ENCODE results near the gene ZNF562. TPM values are rescaled to one million over a fixed set of nuclear protein-coding genes. Genes with fewer than 3 reads are reported as not detected.
A peak's percentile ranks its signal among the peaks of the same experiment; 100 is the strongest.

ZNF562 gene
- polyA plus RNA-seq (2011; rRNA removed), result 14.0 and 16.1 TPM in 2 replicates
- 2.3 and 2.4 TPM in 2 replicates for polyA plus RNA-seq (2012; cell fraction: cytosol; rRNA removed)
- polyA plus RNA-seq (2012; cell fraction: nucleus; rRNA removed), result 2.3 and 3.9 TPM in 2 replicates
- polyA plus RNA-seq (2017; fragmentation: RNase III; extraction: RNeasy Plus Mini Kit Qiagen cat#74134 plus additional on column Dnase treatment), result 8.5 to 10.6 TPM (median 10.4 TPM) in 3 replicates
- polyA minus RNA-seq (2011; rRNA and poly(A)+ RNA removed), result 36.4 and 38.0 TPM in 2 replicates

DNA sequence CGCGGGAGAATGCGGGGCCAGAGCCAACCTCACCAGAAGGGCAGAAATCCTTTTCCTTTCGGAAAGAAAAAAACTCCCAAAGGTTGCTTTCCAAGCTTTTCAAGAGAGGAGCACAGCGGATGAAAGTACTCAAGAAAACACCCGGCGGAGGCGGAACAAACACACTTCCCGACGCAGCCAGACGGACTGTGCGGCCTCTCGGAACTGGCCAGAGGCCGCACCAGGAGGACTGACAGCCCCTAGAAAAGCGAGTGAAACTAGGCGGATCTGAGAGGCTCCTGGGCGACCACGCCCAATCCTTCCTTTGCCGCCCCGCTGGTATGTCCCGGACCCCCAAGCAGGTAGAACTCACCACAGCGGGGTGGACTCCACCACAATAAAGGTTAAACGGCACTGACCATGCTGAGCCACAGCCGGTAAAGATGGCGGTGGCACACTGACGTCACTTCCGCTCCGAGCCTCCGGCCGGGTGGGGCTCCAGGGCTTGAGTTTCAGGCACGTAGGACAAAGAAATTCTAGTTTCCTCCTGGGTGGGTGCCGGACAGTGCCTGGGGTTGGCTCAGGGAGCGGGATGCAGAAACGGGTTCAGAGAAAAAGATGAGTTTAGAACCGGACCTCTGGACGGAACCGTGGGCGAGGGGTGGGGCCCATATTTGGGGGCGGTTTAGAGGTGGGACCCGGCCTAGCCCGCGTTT, at the start of gene ZNF562:
Gene ZNF562, minus strand, starts transcription at position 438 of the 695 bp plus-strand sequence. CDS start 14,356 bp downstream, outside the sequence.
- TF ChIP-seq TFCP2L1 (CRISPR knock-in tag; IDR thresholded peaks at IDR 0.05) (no peak), CBX8 (IDR thresholded peaks at IDR 0.05) (no peak), JUN (IDR thresholded peaks at IDR 0.05) (peak in 1 of 2 experiments; percentile 76; a peak in 2 of 5 replicates), CEBPB (IDR thresholded peaks at IDR 0.05) (no peak), CHD4 (IDR thresholded peaks at IDR 0.05; ENCODE audit: borderline replicate concordance) (no peak), RARB (CRISPR knock-in tag; IDR thresholded peaks at IDR 0.05) (no peak), FOXS1 (CRISPR knock-in tag; IDR thresholded peaks at IDR 0.05) (no peak), HDAC2 (IDR thresholded peaks at IDR 0.05) (no peak), NFE2L2 (conservative IDR thresholded peaks at IDR 0.05; ENCODE audit: low read length) (no peak), SREBF2 (IDR thresholded peaks at IDR 0.05) (no peak), KDM1A (IDR thresholded peaks at IDR 0.05; ENCODE audit: low read depth) (no peak), PHF8 (IDR thresholded peaks at IDR 0.05; ENCODE audit: borderline replicate concordance, low read depth) (peak; percentile 83), EHF (CRISPR knock-in tag; IDR thresholded peaks at IDR 0.05) (no peak), POLR2A (IDR thresholded peaks at IDR 0.05; ENCODE audit: low read length) (peak; percentile 56), NPAS2 (CRISPR knock-in tag; IDR thresholded peaks at IDR 0.05; ENCODE audit: borderline replicate concordance) (no peak), RFX5 (IDR thresholded peaks at IDR 0.05) (no peak), RAD21 (conservative IDR thresholded peaks at IDR 0.05 in 1 of 2, IDR thresholded peaks at IDR 0.05 in 1 of 2) (no peak), KDM5A (IDR thresholded peaks at IDR 0.05) (no peak), CHD2 (IDR thresholded peaks at IDR 0.05; ENCODE audit: low read length, partially characterized antibody) (no peak), MAFK (IDR thresholded peaks at IDR 0.05; ENCODE audit: partially characterized antibody) (no peak), NR3C1 (IDR thresholded peaks at IDR 0.05) (no peak), HOXA7 (CRISPR knock-in tag; IDR thresholded peaks at IDR 0.05) (no peak), CBX2 (IDR thresholded peaks at IDR 0.05; ENCODE audit: borderline replicate concordance, low read depth) (no peak), MYC (IDR thresholded peaks at IDR 0.05; ENCODE audit: borderline replicate concordance, low read length) (no peak), ZFP36 (IDR thresholded peaks at IDR 0.05; ENCODE audit: borderline replicate concordance, partially characterized antibody) (no peak), RCOR1 (IDR thresholded peaks at IDR 0.05; ENCODE audit: low read depth, low read length) (no peak), FOSL2 (IDR thresholded peaks at IDR 0.05) (no peak), FOSL2 (CRISPR knock-in tag; IDR thresholded peaks at IDR 0.05) (no peak)
- TF ChIP-seq, protein P1, sequence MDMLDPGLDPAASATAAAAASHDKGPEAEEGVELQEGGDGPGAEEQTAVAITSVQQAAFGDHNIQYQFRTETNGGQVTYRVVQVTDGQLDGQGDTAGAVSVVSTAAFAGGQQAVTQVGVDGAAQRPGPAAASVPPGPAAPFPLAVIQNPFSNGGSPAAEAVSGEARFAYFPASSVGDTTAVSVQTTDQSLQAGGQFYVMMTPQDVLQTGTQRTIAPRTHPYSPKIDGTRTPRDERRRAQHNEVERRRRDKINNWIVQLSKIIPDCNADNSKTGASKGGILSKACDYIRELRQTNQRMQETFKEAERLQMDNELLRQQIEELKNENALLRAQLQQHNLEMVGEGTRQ (IDR thresholded peaks at IDR 0.05), result no peak
- TF ChIP-seq, protein P2, sequence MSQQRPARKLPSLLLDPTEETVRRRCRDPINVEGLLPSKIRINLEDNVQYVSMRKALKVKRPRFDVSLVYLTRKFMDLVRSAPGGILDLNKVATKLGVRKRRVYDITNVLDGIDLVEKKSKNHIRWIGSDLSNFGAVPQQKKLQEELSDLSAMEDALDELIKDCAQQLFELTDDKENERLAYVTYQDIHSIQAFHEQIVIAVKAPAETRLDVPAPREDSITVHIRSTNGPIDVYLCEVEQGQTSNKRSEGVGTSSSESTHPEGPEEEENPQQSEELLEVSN (IDR thresholded peaks at IDR 0.05; ENCODE audit: borderline replicate concordance, low read depth), result peak; percentile 37; the same call in 1 of the 2 replicates
- TF ChIP-seq, protein P3, sequence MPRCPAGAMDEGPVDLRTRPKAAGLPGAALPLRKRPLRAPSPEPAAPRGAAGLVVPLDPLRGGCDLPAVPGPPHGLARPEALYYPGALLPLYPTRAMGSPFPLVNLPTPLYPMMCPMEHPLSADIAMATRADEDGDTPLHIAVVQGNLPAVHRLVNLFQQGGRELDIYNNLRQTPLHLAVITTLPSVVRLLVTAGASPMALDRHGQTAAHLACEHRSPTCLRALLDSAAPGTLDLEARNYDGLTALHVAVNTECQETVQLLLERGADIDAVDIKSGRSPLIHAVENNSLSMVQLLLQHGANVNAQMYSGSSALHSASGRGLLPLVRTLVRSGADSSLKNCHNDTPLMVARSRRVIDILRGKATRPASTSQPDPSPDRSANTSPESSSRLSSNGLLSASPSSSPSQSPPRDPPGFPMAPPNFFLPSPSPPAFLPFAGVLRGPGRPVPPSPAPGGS (IDR thresholded peaks at IDR 0.05), result no peak
- TF ChIP-seq, protein P4, sequence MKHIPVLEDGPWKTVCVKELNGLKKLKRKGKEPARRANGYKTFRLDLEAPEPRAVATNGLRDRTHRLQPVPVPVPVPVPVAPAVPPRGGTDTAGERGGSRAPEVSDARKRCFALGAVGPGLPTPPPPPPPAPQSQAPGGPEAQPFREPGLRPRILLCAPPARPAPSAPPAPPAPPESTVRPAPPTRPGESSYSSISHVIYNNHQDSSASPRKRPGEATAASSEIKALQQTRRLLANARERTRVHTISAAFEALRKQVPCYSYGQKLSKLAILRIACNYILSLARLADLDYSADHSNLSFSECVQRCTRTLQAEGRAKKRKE (CRISPR knock-in tag; IDR thresholded peaks at IDR 0.05; ENCODE audit: low read depth), result no peak
- TF ChIP-seq, protein P5, sequence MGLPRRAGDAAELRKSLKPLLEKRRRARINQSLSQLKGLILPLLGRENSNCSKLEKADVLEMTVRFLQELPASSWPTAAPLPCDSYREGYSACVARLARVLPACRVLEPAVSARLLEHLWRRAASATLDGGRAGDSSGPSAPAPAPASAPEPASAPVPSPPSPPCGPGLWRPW (IDR thresholded peaks at IDR 0.05), result no peak
- TF ChIP-seq, protein P6, sequence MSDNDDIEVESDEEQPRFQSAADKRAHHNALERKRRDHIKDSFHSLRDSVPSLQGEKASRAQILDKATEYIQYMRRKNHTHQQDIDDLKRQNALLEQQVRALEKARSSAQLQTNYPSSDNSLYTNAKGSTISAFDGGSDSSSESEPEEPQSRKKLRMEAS (IDR thresholded peaks at IDR 0.05), result peak; percentile 68
- TF ChIP-seq, protein P7, sequence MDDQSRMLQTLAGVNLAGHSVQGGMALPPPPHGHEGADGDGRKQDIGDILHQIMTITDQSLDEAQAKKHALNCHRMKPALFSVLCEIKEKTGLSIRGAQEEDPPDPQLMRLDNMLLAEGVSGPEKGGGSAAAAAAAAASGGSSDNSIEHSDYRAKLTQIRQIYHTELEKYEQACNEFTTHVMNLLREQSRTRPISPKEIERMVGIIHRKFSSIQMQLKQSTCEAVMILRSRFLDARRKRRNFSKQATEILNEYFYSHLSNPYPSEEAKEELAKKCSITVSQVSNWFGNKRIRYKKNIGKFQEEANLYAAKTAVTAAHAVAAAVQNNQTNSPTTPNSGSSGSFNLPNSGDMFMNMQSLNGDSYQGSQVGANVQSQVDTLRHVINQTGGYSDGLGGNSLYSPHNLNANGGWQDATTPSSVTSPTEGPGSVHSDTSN (IDR thresholded peaks at IDR 0.05), result no peak
- TF ChIP-seq, protein P8, sequence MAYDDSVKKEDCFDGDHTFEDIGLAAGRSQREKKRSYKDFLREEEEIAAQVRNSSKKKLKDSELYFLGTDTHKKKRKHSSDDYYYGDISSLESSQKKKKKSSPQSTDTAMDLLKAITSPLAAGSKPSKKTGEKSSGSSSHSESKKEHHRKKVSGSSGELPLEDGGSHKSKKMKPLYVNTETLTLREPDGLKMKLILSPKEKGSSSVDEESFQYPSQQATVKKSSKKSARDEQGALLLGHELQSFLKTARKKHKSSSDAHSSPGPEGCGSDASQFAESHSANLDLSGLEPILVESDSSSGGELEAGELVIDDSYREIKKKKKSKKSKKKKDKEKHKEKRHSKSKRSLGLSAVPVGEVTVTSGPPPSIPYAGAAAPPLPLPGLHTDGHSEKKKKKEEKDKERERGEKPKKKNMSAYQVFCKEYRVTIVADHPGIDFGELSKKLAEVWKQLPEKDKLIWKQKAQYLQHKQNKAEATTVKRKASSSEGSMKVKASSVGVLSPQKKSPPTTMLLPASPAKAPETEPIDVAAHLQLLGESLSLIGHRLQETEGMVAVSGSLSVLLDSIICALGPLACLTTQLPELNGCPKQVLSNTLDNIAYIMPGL (CRISPR knock-in tag; IDR thresholded peaks at IDR 0.05; ENCODE audit: borderline replicate concordance), result no peak
- peak within 1 kb of the TSS; percentile 85 for H3K4me3 ChIP-seq
- ChIA-PET POLR2A (no interaction called here), CTCF (no interaction called here)
- H3K27ac ChIP-seq, result peak within 1 kb of the TSS; percentile 96 to 97
- peaks cover 53% of the 10 kb centered on the region for H3K9me3 ChIP-seq
- 0% methylated on average over 11 of the region's 42 CpGs for WGBS (ENCODE audit: missing lambda C conversion rate)
- no peak for FAIRE-seq
- peak; percentile 98 to 100 for ATAC-seq
- H3K4me1 ChIP-seq, result no peaks in the 10 kb centered on the region
- H3K4me2 ChIP-seq, result peak within 1 kb of the TSS; percentile 75
- peak; percentile 63 to 92 for DNase-seq (ENCODE audit: low read depth in 1 of 2, low spot score in 1 of 2)
